Stomach (tissue), 4 donors: ENCODE results near the gene MBNL2.

Experiments
- CTCF ChIP-seq, 7 experiments: fragments of 450-650 bp in 4 of 7; fragments of 200-600 bp in 3 of 7; sonication (generic) in 3 of 7; IDR thresholded peaks; one replicate each; pipeline ENCODE4 v1.5.1; 2016 to 2019; ENCODE audit warnings: antibody characterized with exemption in 7 of 7, control low read depth in 2 of 7, mild to moderate bottlenecking in 1 of 7
- EP300 ChIP-seq: sonication (generic); formaldehyde crosslinking; IDR thresholded peaks from one replicate; pipeline ENCODE4 v1.6.1; 2017; ENCODE audit warnings: antibody characterized with exemption
- POLR2A ChIP-seq, 4 donors: fragments of 450-650 bp; IDR thresholded peaks; one replicate each; pipeline ENCODE4 v1.6.1; 2016; ENCODE audit warnings: antibody characterized with exemption in 4 of 4, control low read depth in 2 of 4, mild to moderate bottlenecking in 1 of 4, moderate library complexity in 1 of 4

- no peak for TF ChIP-seq POLR2A (IDR thresholded peaks at IDR 0.05)
- no peak for TF ChIP-seq EP300
- no peak for TF ChIP-seq CTCF (IDR thresholded peaks at IDR 0.05)
Measured at GRCh38 chr13:97352815-97353214, 130.7 kb downstream of the MBNL2 start.
